Cardiac fibroblast (primary cell): ENCODE results near the gene RFXANK.

Experiments
- DNase-seq, 2 donors: peaks; one replicate each; pipeline versions ENCODE4 v3.0.0 to v3.0.0-alpha.2; 2010; ENCODE audit warnings: low read depth in 2 of 2
- H3K4me3 ChIP-seq, 2 donors: replicated peaks in 1 of 2; 1 replicate in 1 of 2; 2 replicates in 1 of 2; pipeline ENCODE4 v1.5.1; 2011; ENCODE audit warnings: low read depth in 2 of 2, low read length in 2 of 2, mild to moderate bottlenecking in 2 of 2, moderate library complexity in 1 of 2
- CTCF ChIP-seq: IDR thresholded peaks from one replicate; pipeline ENCODE4 v1.5.1; 2011; ENCODE audit warnings: low read depth, mild to moderate bottlenecking, low read length, inconsistent platforms

RFXANK gene

GRCh38 chr19:19201697-19202630 lies 9.9 kb downstream of the RFXANK start:
- peak overlapping the region; percentile 2 to 72 for H3K4me3 ChIP-seq
- no peak for TF ChIP-seq CTCF
- no peak for DNase-seq

- H3K4me3 ChIP-seq: peak overlapping the region; percentile 64 to 72
- TF ChIP-seq CTCF: no peak
- DNase-seq: no peak
Measured at GRCh38 chr19:19202707-19203011, 10.6 kb downstream of the RFXANK start.

DNA sequence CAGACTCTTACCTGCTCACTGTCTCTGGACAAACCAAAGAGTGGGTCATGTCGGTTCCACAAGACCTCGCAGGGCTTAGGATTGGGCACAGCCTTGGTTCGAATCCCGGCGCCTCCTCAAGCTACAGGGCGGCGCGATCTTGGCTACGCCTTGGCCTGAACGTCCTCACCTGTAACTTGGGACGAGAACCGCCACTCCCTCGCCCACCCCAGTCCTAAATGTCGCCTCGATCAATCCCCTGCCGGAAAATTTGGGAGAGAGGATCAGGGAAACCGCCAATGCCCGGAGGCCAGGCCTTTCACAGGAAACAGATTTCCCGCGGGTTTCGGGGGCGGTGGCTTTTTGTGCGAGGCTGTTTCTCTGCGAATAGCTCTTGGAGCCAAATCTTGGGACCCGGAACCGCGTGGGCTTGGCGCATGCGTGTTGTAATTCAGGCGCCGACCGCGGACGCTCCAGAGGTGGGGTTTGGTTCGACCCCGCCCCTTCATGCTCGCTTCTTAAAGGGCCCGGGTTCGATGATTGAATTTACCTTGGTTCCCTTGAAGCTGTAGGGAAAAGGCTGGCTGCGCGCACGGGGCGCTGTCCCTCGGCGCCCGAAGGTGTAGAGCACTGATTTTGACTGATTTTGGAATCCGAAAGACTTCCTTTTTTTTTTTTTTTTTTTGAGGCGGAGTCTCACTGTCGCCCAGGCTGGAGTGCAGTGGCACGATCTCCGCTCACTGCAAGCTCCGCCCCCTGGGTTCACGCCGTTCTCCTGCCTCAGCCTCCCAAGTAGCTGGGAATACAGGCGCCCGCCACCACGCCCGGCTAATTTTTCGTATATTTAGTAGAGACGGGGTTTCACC lies 11.2 kb downstream of the RFXANK start, which contains the start of gene NR2C2AP:
Gene NR2C2AP, minus strand, starts transcription at position 403 of the 845 bp plus-strand sequence. Its CDS starts 354 bp downstream, at position 49.
- TF ChIP-seq CTCF: no peak
- peak; percentile 93 to 94 for DNase-seq
- peak within 1 kb of the TSS; percentile 64 to 72 for H3K4me3 ChIP-seq

DNA sequence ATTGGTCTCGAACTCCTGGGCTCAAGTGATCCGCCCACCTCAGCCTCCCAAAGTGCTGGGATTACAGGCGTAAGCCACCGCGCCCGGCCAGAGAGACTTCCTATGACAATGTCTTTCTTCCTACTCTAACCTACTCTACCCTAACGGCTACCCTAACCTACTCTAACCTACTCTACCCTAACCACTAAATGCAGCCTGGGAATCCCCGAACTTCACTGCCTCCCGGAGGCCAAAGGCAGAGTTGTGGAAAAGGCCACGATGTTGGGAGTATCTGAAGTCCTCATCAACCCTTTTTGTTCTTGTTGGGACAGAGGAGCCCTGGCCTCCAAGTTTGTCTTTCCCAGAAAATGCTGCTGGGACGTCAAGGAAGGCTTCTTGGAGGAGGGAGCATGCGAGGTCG lies 12.1 kb downstream of the RFXANK start:
- no peak for TF ChIP-seq CTCF
- DNase-seq: no peak
- H3K4me3 ChIP-seq: no peak overlapping the region

- no peak for TF ChIP-seq CTCF
- no peak for DNase-seq
- no peak overlapping the region for H3K4me3 ChIP-seq
Measured at GRCh38 chr19:19205416-19206410, 13.7 kb downstream of the RFXANK start.

GRCh38 chr19:19206938-19207337 lies 14.9 kb downstream of the RFXANK start:
- no peak for TF ChIP-seq CTCF

More at GRCh38 chr19:19206938-19207337, 14.9 kb downstream of the RFXANK start:
- no peak for DNase-seq
- H3K4me3 ChIP-seq: no peak overlapping the region
